Erythroblast (primary cell): ENCODE measurements around the gene GPX2.

Source experiments
- DNase-seq, 2 experiments: peaks; one replicate each; lab custom pipeline; 2025; lab: John Stamatoyannopoulos, UW
- GATA1 ChIP-seq: IDR thresholded peaks from 2 replicates; pipeline ENCODE4 v1.6.1; 2011; ENCODE audit warnings: low read depth, mild to moderate bottlenecking, control low read depth, low read length, moderate library complexity
- POLR2A ChIP-seq: IDR thresholded peaks from 2 replicates; pipeline ENCODE4 v1.6.1; 2011; ENCODE audit warnings: mild to moderate bottlenecking, low read length

GPX2 gene

GRCh38 chr14:64942531-64943111 lies at the start of gene GPX2:
TSS of gene GPX2 (minus strand) at chr14:64942745. CDS start at chr14:64942726, 19 bp downstream.
- no peak for DNase-seq
- no peak for TF ChIP-seq GATA1

GRCh38 chr14:64990939-64991338 lies 48.4 kb upstream of the GPX2 start:
- peak in 1 of 2 experiments; percentile 50 for DNase-seq
- TF ChIP-seq GATA1, result no peak
- TF ChIP-seq POLR2A, result no peak

DNA sequence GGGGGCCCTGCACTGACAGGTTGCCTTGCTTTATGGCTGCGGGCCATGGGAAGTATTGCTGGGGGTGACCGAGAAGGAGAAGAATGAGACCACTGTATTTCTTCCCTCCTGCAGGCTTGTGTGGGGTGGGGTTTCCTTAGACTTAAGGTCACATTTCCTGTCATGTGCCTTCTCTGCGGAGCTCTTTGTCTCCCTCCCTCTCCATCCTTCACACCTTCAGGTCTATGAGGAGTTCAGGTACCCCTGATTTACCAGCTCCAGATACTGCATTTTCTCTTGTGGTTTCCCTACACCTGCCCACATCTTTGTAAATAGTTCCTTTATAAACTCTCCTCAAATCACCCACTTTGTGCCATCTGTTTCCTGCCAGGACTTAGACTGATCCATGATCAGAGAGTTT lies 47.8 kb upstream of the GPX2 start:
- TF ChIP-seq POLR2A (no peak), GATA1 (no peak)
- DNase-seq, result no peak

DNA sequence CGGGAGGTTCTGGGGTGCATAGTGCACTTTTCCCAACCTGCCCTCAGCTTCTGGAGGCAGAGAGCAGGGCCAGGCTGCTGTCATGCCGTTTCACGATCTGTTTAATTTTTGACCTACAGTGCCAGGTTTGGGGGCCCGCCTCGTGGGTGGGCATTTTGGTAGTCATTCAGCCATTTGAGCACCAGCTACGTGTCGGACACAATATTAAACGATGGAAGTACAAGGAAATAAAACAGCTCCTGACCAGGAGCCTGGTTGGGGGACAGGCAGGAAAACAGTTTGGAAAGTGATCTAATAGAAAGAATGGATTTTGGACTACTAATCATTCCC lies 44.9 kb upstream of the GPX2 start:
- no peak for DNase-seq
- TF ChIP-seq POLR2A (no peak), GATA1 (no peak)

DNA sequence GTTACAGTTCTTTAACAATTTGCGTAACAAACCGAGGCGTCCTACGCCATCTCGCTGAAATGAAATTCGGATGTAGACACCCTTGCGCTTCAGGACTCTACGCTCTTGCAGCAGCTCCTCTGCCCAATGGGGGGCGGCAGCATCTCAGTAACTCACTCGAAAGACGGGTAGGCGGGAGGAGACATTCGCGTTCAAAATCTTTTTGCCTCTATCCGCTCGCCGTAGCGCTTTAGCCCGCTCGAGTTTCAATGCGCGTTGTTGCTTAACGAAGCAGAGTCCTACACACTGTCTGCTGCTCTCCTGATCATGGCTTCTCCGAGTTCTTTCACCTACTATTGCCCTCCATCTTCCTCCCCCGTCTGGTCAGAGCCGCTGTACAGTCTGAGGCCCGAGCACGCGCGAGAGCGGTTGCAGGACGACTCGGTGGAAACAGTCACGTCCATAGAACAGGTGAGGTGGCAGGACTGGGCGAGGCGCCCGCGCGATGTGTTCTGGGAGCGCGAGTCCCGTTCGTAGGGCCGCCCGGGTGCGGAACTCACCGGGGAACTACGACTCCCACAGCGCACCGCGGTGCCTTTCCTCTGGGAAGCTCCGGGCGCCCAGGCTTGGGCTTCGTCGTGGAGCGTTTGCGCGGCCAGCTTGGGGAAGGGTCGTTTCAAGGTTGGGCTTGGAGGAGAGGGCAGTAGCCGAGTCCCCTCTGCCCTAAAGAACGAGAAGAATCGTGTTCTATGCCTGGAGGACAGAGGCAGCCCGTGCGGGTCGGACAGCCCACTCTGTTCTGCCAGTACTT lies 44.3 kb upstream of the GPX2 start, which contains the start of gene FNTB:
FNTB (plus strand) TSS at position 248 of the 790 bp plus-strand sequence; CDS start at position 307, 59 bp downstream.
- no peak for TF ChIP-seq GATA1
- TF ChIP-seq POLR2A, result peak; percentile 77
- DNase-seq, result peak; percentile 97 to 98

DNA sequence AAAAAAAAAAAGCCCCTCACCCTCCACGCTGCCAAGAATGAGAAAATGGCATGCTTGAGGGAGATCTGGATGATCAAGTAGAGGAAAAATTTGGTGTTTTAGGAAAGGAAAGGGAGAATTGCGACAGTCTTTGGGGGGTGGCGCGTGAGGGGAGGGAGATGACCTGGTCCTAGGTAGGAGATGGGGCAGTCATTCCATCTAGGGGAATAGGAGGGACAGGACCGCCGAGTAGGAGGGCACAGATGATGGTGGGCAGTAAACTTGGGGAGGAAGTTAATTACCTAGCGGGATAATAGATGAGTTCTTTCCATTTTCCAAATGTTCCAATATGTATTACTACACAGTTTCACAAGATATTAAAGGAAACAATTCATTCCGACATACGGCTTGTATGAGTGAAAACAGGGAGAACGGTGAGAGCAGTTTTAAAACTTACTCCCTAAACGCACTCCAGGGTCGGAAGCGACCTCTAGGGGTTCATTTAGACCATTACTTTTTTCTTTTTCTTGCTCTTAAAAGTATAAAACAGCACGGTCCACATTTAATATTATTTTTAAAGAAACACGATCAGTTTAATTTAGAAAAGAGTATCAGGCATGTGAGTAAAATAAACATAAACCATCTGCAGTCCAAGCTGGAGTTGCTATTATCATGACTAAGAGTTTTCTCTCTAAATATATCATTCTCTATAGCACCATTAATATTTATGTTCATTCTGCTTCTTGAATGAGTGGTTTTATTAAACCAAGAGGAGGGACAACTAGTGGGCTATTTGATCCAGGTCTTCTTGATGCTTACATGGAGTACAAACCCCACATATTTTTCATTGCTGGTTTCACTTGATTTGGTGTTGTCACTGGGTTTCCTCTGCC lies 41.1 kb upstream of the GPX2 start:
- TF ChIP-seq POLR2A (no peak), GATA1 (no peak)
- DNase-seq, result peak; percentile 63 to 70

GRCh38 chr14:64979336-64980074 lies 37.0 kb upstream of the GPX2 start:
- no peak for DNase-seq
- TF ChIP-seq GATA1 (no peak), POLR2A (no peak)

DNA sequence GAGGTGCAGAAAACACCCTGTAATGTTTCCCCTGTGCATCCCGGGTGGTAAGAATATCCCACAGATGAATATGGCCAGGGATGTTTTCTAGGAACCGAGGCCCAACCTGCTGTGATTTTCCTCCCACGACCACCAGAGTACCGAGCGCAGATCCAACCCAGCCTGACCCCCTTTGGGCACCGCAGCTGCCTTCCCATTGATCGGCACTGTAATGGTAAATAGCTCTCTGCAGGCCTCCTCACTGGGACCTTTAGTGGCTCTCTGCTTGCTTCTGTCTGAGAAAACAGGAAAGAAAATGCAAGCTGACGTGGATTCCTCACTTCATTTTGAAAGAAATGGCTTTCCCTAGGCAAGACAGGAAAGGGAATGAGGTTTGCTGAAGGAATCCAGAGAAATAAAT lies 32.0 kb upstream of the GPX2 start:
- TF ChIP-seq GATA1 (no peak), POLR2A (no peak)
- no peak for DNase-seq

DNA sequence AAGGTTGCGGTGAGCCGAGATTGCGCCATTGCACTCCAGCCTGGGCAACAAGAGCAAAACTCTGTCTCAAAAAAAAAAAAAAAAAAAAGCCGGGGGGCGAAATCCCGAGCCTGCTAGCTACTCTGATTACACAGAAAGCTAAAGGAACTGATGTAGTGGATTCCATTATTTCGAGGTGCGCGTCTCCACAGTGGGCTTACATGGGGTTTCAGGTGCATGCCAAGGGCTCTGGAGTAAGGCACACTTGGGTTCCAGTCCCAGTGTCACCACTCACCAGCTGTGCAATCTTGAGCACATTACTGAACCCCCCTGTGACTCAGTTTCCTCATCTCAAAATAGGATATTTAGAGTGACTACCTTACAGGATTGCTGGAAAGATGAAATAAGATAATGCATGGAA lies 31.3 kb upstream of the GPX2 start:
- TF ChIP-seq GATA1 (no peak), POLR2A (no peak)
- no peak for DNase-seq

GRCh38 chr14:64973026-64973442 lies 30.5 kb upstream of the GPX2 start:
- no peak for DNase-seq
- no peak for TF ChIP-seq POLR2A
- TF ChIP-seq GATA1, result no peak

- no peak for TF ChIP-seq GATA1
- no peak for TF ChIP-seq POLR2A
- DNase-seq, result peak; percentile 30 to 42
These were observed 29.6 kb upstream of the GPX2 start, which contains the start of gene RAB15 for GRCh38 chr14:64971943-64972791. TSS of gene RAB15 (minus strand) at chr14:64972336. CDS start at chr14:64972076, 260 bp downstream.

DNA sequence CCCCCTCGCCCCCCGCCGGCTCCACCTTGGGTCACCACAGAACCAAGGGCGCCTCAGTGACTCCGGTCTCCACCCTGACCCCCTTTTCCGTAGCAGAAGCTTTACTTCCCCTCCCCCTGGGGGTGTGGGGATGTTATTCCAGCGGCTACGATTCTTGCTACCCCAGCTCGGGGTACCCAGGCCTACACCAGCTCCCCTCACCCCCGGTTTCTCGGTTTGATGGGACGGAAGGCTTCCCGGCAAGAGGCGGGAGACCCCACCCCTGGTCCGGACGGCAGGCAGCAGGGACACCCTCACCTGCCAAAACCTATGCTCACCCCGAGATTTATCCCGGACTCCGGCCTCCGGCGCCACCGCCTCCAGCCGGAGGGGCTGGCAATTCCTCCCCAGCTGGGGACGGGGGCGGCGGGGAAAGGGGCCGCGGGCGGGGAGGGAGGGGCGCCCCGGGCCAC lies 29.0 kb upstream of the GPX2 start:
- DNase-seq, result no peak
- no peak for TF ChIP-seq POLR2A
- TF ChIP-seq GATA1, result no peak
